HG03469 (cell line): Measurements from ENCODE around the gene PROS1.
"Not testable (repeated sequence)": the region's sequence is repeated elsewhere in the genome, so short reads cannot be mapped to it uniquely, and the experiment has no call there.

ENCODE experiments used
- ATAC-seq: cut with Tn5 transposase; IDR thresholded peaks from one replicate; pipeline ENCODE4 v1.9.1; 2021; ENCODE audit warnings: mild to moderate bottlenecking, moderate library complexity, moderate number of reproducible peaks; ENCODE audit not compliant: unreplicated experiment

The PROS1 gene

GRCh38 chr3:93878250-93879017, 95.3 kb downstream of the PROS1 start:
- ATAC-seq = not testable (repeated sequence)

GRCh38 chr3:93877427-93877826, 96.3 kb downstream of the PROS1 start:
- ATAC-seq = not testable (repeated sequence)

GRCh38 chr3:93873412-93873811, 100.3 kb downstream of the PROS1 start:
- not testable (repeated sequence) for ATAC-seq

GRCh38 chr3:93867425-93867824, 106.3 kb downstream of the PROS1 start:
- ATAC-seq = no peak

GRCh38 chr3:93861017-93861416, 112.7 kb downstream of the PROS1 start:
- ATAC-seq = no peak

- no peak for ATAC-seq
Measured at GRCh38 chr3:93855401-93855800, 118.3 kb downstream of the PROS1 start.

GRCh38 chr3:93852228-93852627, 121.5 kb downstream of the PROS1 start:
- not testable (repeated sequence) for ATAC-seq

- ATAC-seq = no peak
Measured at GRCh38 chr3:93843981-93844380, 129.7 kb downstream of the PROS1 start.

GRCh38 chr3:93839193-93839592, 134.5 kb downstream of the PROS1 start:
- ATAC-seq = not testable (repeated sequence)
